Endothelial cell of umbilical vein (primary cell): ENCODE measurements around the gene RUSF1. TPM values are rescaled to one million over a fixed set of nuclear protein-coding genes. Genes with fewer than 3 reads are reported as not detected.

Source experiments
- BruUV-seq: library from RNA; stranded (reverse); fragments of 400-500 nt; replicated peaks from 2 replicates; lab custom pipeline; 2021; lab: Mats Ljungman, UMichigan
- CTCF ChIA-PET: fragments of 300-600, 350-600 bp; sonication (Branson Sonifier 250); formaldehyde crosslinking; loops from one replicate; lab custom pipeline; 2021; ENCODE audit warnings: antibody characterized with exemption, inconsistent platforms; lab: Charles Lee
- POLR2A ChIA-PET: fragments of 300-600, 350-600 bp; sonication (Branson Sonifier 250); formaldehyde crosslinking; loops from one replicate; lab custom pipeline; 2021; ENCODE audit warnings: antibody characterized with exemption, inconsistent platforms; lab: Charles Lee
- DNase-seq: peaks from one replicate; pipeline ENCODE4 v3.0.0-alpha.2; 2011; ENCODE audit warnings: low read depth, low spot score
- FAIRE-seq: peaks from 2 replicates; lab custom pipeline; 2011; peaks lifted over from hg19 to GRCh38; lab: Jason Lieb, UNC
- H2AFZ ChIP-seq: 2 replicates; pipeline ENCODE4 v1.6.0; 2012; ENCODE audit warnings: low read depth, low read length, control low read depth, inconsistent platforms
- H3K27ac ChIP-seq: 2 replicates; pipeline ENCODE4 v1.5.1; 2011; ENCODE audit warnings: low read depth, mild to moderate bottlenecking, control low read depth, low read length, moderate library complexity; ENCODE audit not compliant: insufficient read depth
- H3K27me3 ChIP-seq, 2 experiments: 2 replicates each; pipeline versions ENCODE4 v1.6.0 to v1.6.1; 2011; ENCODE audit warnings: low read length in 2 of 2, mixed read lengths in 1 of 2; ENCODE audit not compliant: control insufficient read depth in 2 of 2, insufficient read depth in 2 of 2
- H3K36me3 ChIP-seq, 2 experiments: 2 replicates in 1 of 2; 3 replicates in 1 of 2; pipeline ENCODE4 v1.5.1; 2011; ENCODE audit warnings: low read length in 2 of 2, mild to moderate bottlenecking in 1 of 2, moderate library complexity in 1 of 2; ENCODE audit not compliant: control insufficient read depth in 2 of 2, insufficient read depth in 2 of 2; ENCODE audit errors: extremely low read depth in 1 of 2
- H3K4me1 ChIP-seq: 3 replicates; pipeline ENCODE4 v1.5.1; 2011; ENCODE audit warnings: mild to moderate bottlenecking, low read length; ENCODE audit not compliant: control insufficient read depth, insufficient read depth; ENCODE audit errors: extremely low read depth
- H3K4me2 ChIP-seq: 2 replicates; pipeline ENCODE4 v1.6.1; 2011; ENCODE audit warnings: low read length, control low read depth, mixed read lengths; ENCODE audit not compliant: insufficient read depth
- H3K4me3 ChIP-seq, 3 experiments: fragments of 200-600 bp in 1 of 3; sonication (generic), shearing (Covaris generic) in 1 of 3; replicated peaks in 1 of 3; 2 replicates each; pipeline ENCODE4 v1.5.1; 2011 to 2016; ENCODE audit warnings: control low read depth in 3 of 3, low read length in 3 of 3, mild to moderate bottlenecking in 2 of 3, inconsistent platforms in 1 of 3, low read depth in 1 of 3, moderate library complexity in 1 of 3; ENCODE audit not compliant: insufficient read depth in 1 of 3
- H3K79me2 ChIP-seq: 2 replicates; pipeline ENCODE4 v1.6.0; 2012; ENCODE audit warnings: low read length, inconsistent platforms; ENCODE audit not compliant: control insufficient read depth, insufficient read depth
- H3K9ac ChIP-seq: replicated peaks from 2 replicates; pipeline ENCODE3; 2011; ENCODE audit warnings: low read length, control low read depth; ENCODE audit not compliant: insufficient read depth; ENCODE audit errors: extremely low read depth
- H3K9me1 ChIP-seq: replicated peaks from 3 replicates; pipeline ENCODE4 v1.6.0; 2011; ENCODE audit warnings: mild to moderate bottlenecking, low read length; ENCODE audit not compliant: control insufficient read depth, insufficient read depth; ENCODE audit errors: extremely low read depth
- H3K9me3 ChIP-seq: replicated peaks from 2 replicates; pipeline ENCODE4 v1.5.1; 2012; ENCODE audit warnings: low read length, inconsistent platforms; ENCODE audit not compliant: control insufficient read depth, insufficient read depth
- H4K20me1 ChIP-seq: replicated peaks from 2 replicates; pipeline ENCODE3; 2011; ENCODE audit warnings: mild to moderate bottlenecking, low read length; ENCODE audit not compliant: control insufficient read depth, insufficient read depth; ENCODE audit errors: extremely low read depth
- CTCF ChIP-seq, 2 donors: IDR thresholded peaks; 1 replicate in 1 of 2; 2 replicates in 1 of 2; pipeline ENCODE4 v1.5.1; 2011; ENCODE audit warnings: low read length in 2 of 2, mild to moderate bottlenecking in 2 of 2, moderate library complexity in 2 of 2, control low read depth in 1 of 2, inconsistent platforms in 1 of 2, low read depth in 1 of 2; ENCODE audit not compliant: insufficient read depth in 1 of 2; ENCODE audit errors: extremely low read depth in 1 of 2
- EZH2 ChIP-seq: IDR thresholded peaks from 2 replicates; pipeline ENCODE4 v1.6.1; 2012; ENCODE audit warnings: borderline replicate concordance, low read depth, mild to moderate bottlenecking, moderate library complexity, low read length, inconsistent platforms; ENCODE audit not compliant: severe bottlenecking
- FOS ChIP-seq: IDR thresholded peaks from 2 replicates; pipeline ENCODE4 v1.6.1; 2011; ENCODE audit warnings: mild to moderate bottlenecking, low read length, moderate library complexity, borderline replicate concordance; ENCODE audit not compliant: insufficient read depth
- GATA2 ChIP-seq: IDR thresholded peaks from 2 replicates; pipeline ENCODE4 v1.7.0; 2011; ENCODE audit warnings: low read depth, mild to moderate bottlenecking, moderate library complexity, mixed read lengths, low read length; ENCODE audit not compliant: insufficient read length, insufficient read depth
- JUN ChIP-seq: IDR thresholded peaks from 2 replicates; pipeline ENCODE4 v1.6.1; 2011; ENCODE audit warnings: borderline replicate concordance, low read depth; ENCODE audit not compliant: insufficient read length, insufficient read depth
- MAX ChIP-seq: IDR thresholded peaks from 2 replicates; pipeline ENCODE4 v1.6.1; 2011; ENCODE audit not compliant: insufficient read depth, insufficient read length
- MYC ChIP-seq: IDR thresholded peaks from one replicate; pipeline ENCODE4 v1.6.1; 2011; ENCODE audit warnings: mild to moderate bottlenecking, low read depth, low read length
- POLR2A ChIP-seq: IDR thresholded peaks from 2 replicates; pipeline ENCODE4 v1.6.1; 2012; ENCODE audit warnings: low read depth, mild to moderate bottlenecking, control low read depth, low read length
- POLR2AphosphoS5 ChIP-seq: IDR thresholded peaks from 2 replicates; pipeline ENCODE4 v1.6.1; 2012; ENCODE audit warnings: low read depth, mild to moderate bottlenecking, control low read depth, low read length, moderate library complexity; ENCODE audit not compliant: insufficient read depth
- dilution Hi-C: fragments of 300-500 bp; cut with MboI; formaldehyde crosslinking; loops from one replicate; pipeline ENCODE4 v1.15.0; 2019; ENCODE audit warnings: low sequenced_read_pairs; ENCODE audit not compliant: extremely low pct_ligation_motif_present
- intact Hi-C: fragments of 100-400 bp; cut with micrococcal nuclease; formaldehyde crosslinking; loops from one replicate; pipeline ENCODE4 v1.10.0; 2022
- polyA plus RNA-seq, 4 experiments: library from polyadenylated mRNA; depleted of rRNA in 3 of 4; stranded (reverse) in 3 of 4; unstranded in 1 of 4; fragments of >200 nt; gene quantifications; 2 replicates each; pipeline versions ENCODE4 v1.2.1 to v1.2.3, GENCODE V29; 2011 to 2012; ENCODE audit warnings: missing spikeins in 1 of 4
- total RNA-seq: library from RNA; stranded (reverse); gene quantifications from 2 replicates; pipeline ENCODE4 v1.2.3, GENCODE V29; 2021

The RUSF1 gene
- total and polyA plus RNA-seq, 2 donors (not counting 3 experiments of a cell fraction or from before 2014, with no cell fraction given): 36.4 to 40.3 TPM

- no TSS peak for BruUV-seq
- no peaks in the 10 kb centered on the region for H3K79me2 ChIP-seq
- dilution Hi-C loops (no loop called here), intact Hi-C loops (no loop called here)
- FAIRE-seq (no peak), DNase-seq (no peak)
- no peaks in the 10 kb centered on the region for H3K9me1 ChIP-seq
- H3K4me2 ChIP-seq: no peak overlapping the region
- H3K36me3 ChIP-seq: peaks cover 6 to 17% of the 10 kb centered on the region in 2 experiments
- H3K4me3 ChIP-seq: no peak overlapping the region
- TF ChIP-seq FOS (no peak), MYC (no peak), GATA2 (no peak), POLR2AphosphoS5 (no peak), MAX (no peak), CTCF (IDR thresholded peaks at IDR 0.05; ENCODE audit: extremely low read depth in 1 of 2, insufficient read depth in 1 of 2, low read depth in 1 of 2, low read length in 2 of 2) (no peak), POLR2A (no peak), JUN (no peak), EZH2 (no peak)
- H2AFZ ChIP-seq: no peak overlapping the region
- H3K9ac ChIP-seq: no peak overlapping the region
- CTCF ChIA-PET: interaction anchor here (0.5 to 1.3 kb wide), 2 partner anchors 33 to 223 kb away, joined by 3 to 5 read pairs; no protein-coding TSS in a partner anchor
- H3K4me1 ChIP-seq: no peaks in the 10 kb centered on the region
- H3K27me3 ChIP-seq: peaks cover 0 to 5% of the 10 kb centered on the region in 2 experiments
- POLR2A ChIA-PET: no interaction called here
- no peaks in the 10 kb centered on the region for H4K20me1 ChIP-seq
- H3K27ac ChIP-seq: no peak overlapping the region
- H3K9me3 ChIP-seq: no peaks in the 10 kb centered on the region
These were observed 14.6 kb downstream of the RUSF1 start for GRCh38 chr16:31493506-31494125.
